ENCODE results near the gene RBM14. TPM values are rescaled to one million over a fixed set of nuclear protein-coding genes. Genes with fewer than 3 reads are reported as not detected.

RBM14 gene
- polyA plus RNA-seq, 1 experiment, result 21.4 TPM

GRCh38 chr11:66626926-66627325 is 10.5 kb downstream of the RBM14 start:
- Histone ChIP-seq H3K4me3 (ENCODE audit: low read depth, low read length) (no peak overlapping the region), H3K27me3 (ENCODE audit: control insufficient read depth, insufficient read depth, low read length) (no peaks in the 10 kb centered on the region), H3K27ac (ENCODE audit: low read depth, low read length) (no peak overlapping the region), H3K9me3 (ENCODE audit: control insufficient read depth, insufficient read depth, low read length) (no peaks in the 10 kb centered on the region; the same call in 1 of the 2 replicates)
- DNase-seq (ENCODE audit: low read depth, low spot score), result no peak
- TF ChIP-seq CTCF (IDR thresholded peaks at IDR 0.05; ENCODE audit: low read depth, low read length), result no peak
- ChIA-PET POLR2A (no interaction called here), CTCF (no interaction called here)

- ChIA-PET POLR2A (no interaction called here), CTCF (no interaction called here)
- H3K9me3 ChIP-seq (ENCODE audit: control insufficient read depth, insufficient read depth, low read length), result no peaks in the 10 kb centered on the region; the same call in 1 of the 2 replicates
- no peaks in the 10 kb centered on the region for H3K27me3 ChIP-seq (ENCODE audit: control insufficient read depth, insufficient read depth, low read length)
- no peak for DNase-seq (ENCODE audit: low read depth, low spot score)
- H3K27ac ChIP-seq (ENCODE audit: low read depth, low read length), result no peak overlapping the region
- no peak overlapping the region for H3K4me3 ChIP-seq (ENCODE audit: low read depth, low read length)
- TF ChIP-seq CTCF (IDR thresholded peaks at IDR 0.05; ENCODE audit: low read depth, low read length), result no peak
These were observed 11.7 kb downstream of the RBM14 start for GRCh38 chr11:66628061-66628603.

GRCh38 chr11:66629356-66629755 is 12.9 kb downstream of the RBM14 start:
- Histone ChIP-seq H3K4me3 (ENCODE audit: low read depth, low read length) (no peak overlapping the region), H3K9me3 (ENCODE audit: control insufficient read depth, insufficient read depth, low read length) (no peaks in the 10 kb centered on the region; the same call in 1 of the 2 replicates), H3K27me3 (ENCODE audit: control insufficient read depth, insufficient read depth, low read length) (no peaks in the 10 kb centered on the region), H3K27ac (ENCODE audit: low read depth, low read length) (no peak overlapping the region)
- ChIA-PET CTCF (no interaction called here), POLR2A (interaction anchor here (1.3 kb wide), 1 partner anchor 8 kb away, joined by 3 read pairs; no protein-coding TSS in a partner anchor)
- no peak for DNase-seq (ENCODE audit: low read depth, low spot score)
- no peak for TF ChIP-seq CTCF (IDR thresholded peaks at IDR 0.05; ENCODE audit: low read depth, low read length)

- DNase-seq (ENCODE audit: low read depth, low spot score), result no peak
- no peak for TF ChIP-seq CTCF (IDR thresholded peaks at IDR 0.05; ENCODE audit: low read depth, low read length)
- POLR2A ChIA-PET, result no interaction called here
- Histone ChIP-seq H3K27ac (ENCODE audit: low read depth, low read length) (no peak overlapping the region), H3K27me3 (ENCODE audit: control insufficient read depth, insufficient read depth, low read length) (no peaks in the 10 kb centered on the region), H3K4me3 (ENCODE audit: low read depth, low read length) (no peak overlapping the region), H3K9me3 (ENCODE audit: control insufficient read depth, insufficient read depth, low read length) (no peaks in the 10 kb centered on the region)
- CTCF ChIA-PET, result no interaction called here
These were observed 15.5 kb downstream of the RBM14 start for GRCh38 chr11:66631883-66632282.

GRCh38 chr11:66632952-66633351 is 16.5 kb downstream of the RBM14 start:
- Histone ChIP-seq H3K4me3 (ENCODE audit: low read depth, low read length) (no peak overlapping the region), H3K27me3 (ENCODE audit: control insufficient read depth, insufficient read depth, low read length) (no peaks in the 10 kb centered on the region), H3K9me3 (ENCODE audit: control insufficient read depth, insufficient read depth, low read length) (no peaks in the 10 kb centered on the region), H3K27ac (ENCODE audit: low read depth, low read length) (no peak overlapping the region)
- DNase-seq (ENCODE audit: low read depth, low spot score), result no peak
- ChIA-PET POLR2A (no interaction called here), CTCF (no interaction called here)
- no peak for TF ChIP-seq CTCF (IDR thresholded peaks at IDR 0.05; ENCODE audit: low read depth, low read length)
